SK-N-SH treated with all-trans-retinoic acid at 6 μM for 48 hours (cell line): Measurements from ENCODE around the gene STEAP1.
A peak's percentile ranks its signal among the peaks of the same experiment; 100 is the strongest.
"Not testable (repeated sequence)": the region's sequence is repeated elsewhere in the genome, so short reads cannot be mapped to it uniquely, and the experiment has no call there.

ENCODE experiments used
- ATAC-seq: fragments of 200-7000 bp; cut with Tn5 transposase; 3 replicates; pipeline ENCODE4 v1.9.1; 2020; ENCODE audit warnings: mild to moderate bottlenecking, moderate library complexity
- ARNTL ChIP-seq: fragments of 450-650 bp; formaldehyde crosslinking; IDR thresholded peaks from 2 replicates; pipeline ENCODE4 v1.5.0; 2020; ENCODE audit warnings: low read depth, mild to moderate bottlenecking, moderate library complexity, borderline replicate concordance
- CREB5 ChIP-seq: fragments of 250-450 bp; sonication (Bioruptor Pico); IDR thresholded peaks from 2 replicates; pipeline ENCODE4 v1.5.1; 2020; ENCODE audit warnings: low read depth, mild to moderate bottlenecking, moderate library complexity
- CSDC2 ChIP-seq: fragments of 250-450 bp; sonication (Bioruptor Pico); IDR thresholded peaks from 2 replicates; pipeline ENCODE4 v1.5.0; 2020; ENCODE audit warnings: mild to moderate bottlenecking, moderate library complexity
- ESRRG ChIP-seq: fragments of 250-450 bp; sonication (Bioruptor Pico); IDR thresholded peaks from 2 replicates; pipeline ENCODE4 v1.6.1; 2021; ENCODE audit warnings: mild to moderate bottlenecking
- GLIS3 ChIP-seq: fragments of 250-450 bp; sonication (Bioruptor Pico); IDR thresholded peaks from 2 replicates; pipeline ENCODE4 v1.5.0; 2020; ENCODE audit warnings: mild to moderate bottlenecking, moderate library complexity
- ISL1 ChIP-seq: fragments of 250-450 bp; sonication (Bioruptor Pico); IDR thresholded peaks from 2 replicates; pipeline ENCODE4 v2.1.2; 2022; ENCODE audit warnings: mild to moderate bottlenecking, moderate library complexity
- OSR1 ChIP-seq: fragments of 250-450 bp; sonication (Bioruptor Pico); IDR thresholded peaks from 2 replicates; pipeline ENCODE4 v1.8.0; 2022; ENCODE audit warnings: moderate library complexity, mild to moderate bottlenecking, inconsistent platforms
- POU6F1 ChIP-seq: fragments of 250-450 bp; sonication (Bioruptor Pico); IDR thresholded peaks from 2 replicates; pipeline ENCODE4 v1.8.0; 2021; ENCODE audit warnings: low read depth, mild to moderate bottlenecking, moderate library complexity, borderline replicate concordance
- PPARA ChIP-seq: fragments of 250-450 bp; sonication (Bioruptor Pico); IDR thresholded peaks from 2 replicates; pipeline ENCODE4 v1.5.0; 2020; ENCODE audit warnings: mild to moderate bottlenecking, borderline replicate concordance
- RARB ChIP-seq: fragments of 250-450 bp; sonication (Bioruptor Pico); IDR thresholded peaks from 2 replicates; pipeline ENCODE4 v1.8.0; 2021; ENCODE audit warnings: mild to moderate bottlenecking, moderate library complexity
- SNAI2 ChIP-seq: fragments of 250-450 bp; sonication (Bioruptor Pico); IDR thresholded peaks from 2 replicates; pipeline ENCODE4 v1.5.0; 2020; ENCODE audit warnings: mild to moderate bottlenecking, moderate library complexity
- TOX ChIP-seq: fragments of 250-450 bp; sonication (Bioruptor Pico); IDR thresholded peaks from 2 replicates; pipeline ENCODE4 v1.8.0; 2021; ENCODE audit warnings: mild to moderate bottlenecking, moderate library complexity, borderline replicate concordance
- TSHZ2 ChIP-seq: fragments of 250-450 bp; sonication (Bioruptor Pico); IDR thresholded peaks from 2 replicates; pipeline ENCODE4 v1.5.0; 2020; ENCODE audit warnings: mild to moderate bottlenecking, moderate library complexity
- ZC3H10 ChIP-seq: fragments of 250-450 bp; sonication (Bioruptor Pico); IDR thresholded peaks from 2 replicates; pipeline ENCODE4 v1.5.1; 2021; ENCODE audit warnings: mild to moderate bottlenecking, moderate library complexity
- ZFP3 ChIP-seq: fragments of 250-450 bp; sonication (Bioruptor Pico); IDR thresholded peaks from 2 replicates; pipeline ENCODE4 v1.5.0; 2020; ENCODE audit warnings: mild to moderate bottlenecking, moderate library complexity
- ZFP30 ChIP-seq: fragments of 450-650 bp; formaldehyde crosslinking; IDR thresholded peaks from 2 replicates; pipeline ENCODE4 v1.5.0; 2022; ENCODE audit warnings: mild to moderate bottlenecking, moderate library complexity
- ZNF70 ChIP-seq: fragments of 450-650 bp; formaldehyde crosslinking; IDR thresholded peaks from 2 replicates; pipeline ENCODE4 v1.5.0; 2020; ENCODE audit warnings: mild to moderate bottlenecking, moderate library complexity
- ZNF8 ChIP-seq: fragments of 450-650 bp; formaldehyde crosslinking; IDR thresholded peaks from 2 replicates; pipeline ENCODE4 v1.5.0; 2020; ENCODE audit warnings: mild to moderate bottlenecking, moderate library complexity

The STEAP1 gene

GRCh38 chr7:90153943-90154771, at the start of gene STEAP1:
Gene STEAP1 (plus strand): TSS chr7:90154469. CDS start chr7:90159789, 5,320 bp downstream.
- ATAC-seq = peak; percentile 96

GRCh38 chr7:90114972-90115371, 39.3 kb upstream of the STEAP1 start:
- ATAC-seq = not testable (repeated sequence)

GRCh38 chr7:90118551-90119177, 35.6 kb upstream of the STEAP1 start:
- ATAC-seq = peak; percentile 80

- no peak for TF ChIP-seq OSR1 (CRISPR knock-in tag)
- no peak for TF ChIP-seq ESRRG
- TF ChIP-seq ZC3H10 = no peak
- TF ChIP-seq ZFP30 (CRISPR knock-in tag) = no peak
- no peak for TF ChIP-seq PPARA (CRISPR knock-in tag)
- TF ChIP-seq ISL1 (CRISPR knock-in tag) = no peak
- TF ChIP-seq ZNF70 (CRISPR knock-in tag) = no peak
- no peak for TF ChIP-seq ARNTL (CRISPR knock-in tag)
- no peak for TF ChIP-seq CREB5 (CRISPR knock-in tag)
- no peak for TF ChIP-seq TSHZ2 (CRISPR knock-in tag)
- TF ChIP-seq GLIS3 (CRISPR knock-in tag) = no peak
- TF ChIP-seq POU6F1 (CRISPR knock-in tag) = no peak
- no peak for TF ChIP-seq SNAI2 (CRISPR knock-in tag)
- no peak for TF ChIP-seq RARB
- no peak for TF ChIP-seq TOX
- no peak for TF ChIP-seq ZNF8 (CRISPR knock-in tag)
- TF ChIP-seq CSDC2 (CRISPR knock-in tag) = no peak
- no peak for TF ChIP-seq ZFP3 (CRISPR knock-in tag)
- ATAC-seq = peak; percentile 77
These were observed 34.9 kb upstream of the STEAP1 start for GRCh38 chr7:90119178-90119971.

- not testable (repeated sequence) for ATAC-seq
These were observed 34.1 kb upstream of the STEAP1 start for GRCh38 chr7:90120205-90120604.

- not testable (repeated sequence) for ATAC-seq
These were observed 22.5 kb upstream of the STEAP1 start for GRCh38 chr7:90131746-90132145.

GRCh38 chr7:90147079-90147960, 6.9 kb upstream of the STEAP1 start:
- ATAC-seq = peak; percentile 27; the same call in 1 of the 3 replicates

GRCh38 chr7:90149428-90149827, 4.8 kb upstream of the STEAP1 start:
- 0 out of 3 replicates have a peak, but pooled peaks have one; percentile 21 for ATAC-seq

- ATAC-seq = not testable (repeated sequence)
These were observed 2.4 kb upstream of the STEAP1 start for GRCh38 chr7:90151884-90152283.

GRCh38 chr7:90152642-90153253, 1.5 kb upstream of the STEAP1 start:
- ATAC-seq = not testable (repeated sequence)
